Activated naive CD8-positive, alpha-beta T cell treated with anti-CD3 and anti-CD28 coated beads, Interleukin-2, amount 50 U/mL, for 16 hours (primary cell): ENCODE data around the gene SLC50A1.
"Not testable (repeated sequence)": the region's sequence is repeated elsewhere in the genome, so short reads cannot be mapped to it uniquely, and the experiment has no call there.

Source experiments
- DNase-seq: peaks from one replicate; pipeline ENCODE4 v3.0.0-alpha.2; 2020; ENCODE audit warnings: low read depth, low spot score

The SLC50A1 gene

DNA sequence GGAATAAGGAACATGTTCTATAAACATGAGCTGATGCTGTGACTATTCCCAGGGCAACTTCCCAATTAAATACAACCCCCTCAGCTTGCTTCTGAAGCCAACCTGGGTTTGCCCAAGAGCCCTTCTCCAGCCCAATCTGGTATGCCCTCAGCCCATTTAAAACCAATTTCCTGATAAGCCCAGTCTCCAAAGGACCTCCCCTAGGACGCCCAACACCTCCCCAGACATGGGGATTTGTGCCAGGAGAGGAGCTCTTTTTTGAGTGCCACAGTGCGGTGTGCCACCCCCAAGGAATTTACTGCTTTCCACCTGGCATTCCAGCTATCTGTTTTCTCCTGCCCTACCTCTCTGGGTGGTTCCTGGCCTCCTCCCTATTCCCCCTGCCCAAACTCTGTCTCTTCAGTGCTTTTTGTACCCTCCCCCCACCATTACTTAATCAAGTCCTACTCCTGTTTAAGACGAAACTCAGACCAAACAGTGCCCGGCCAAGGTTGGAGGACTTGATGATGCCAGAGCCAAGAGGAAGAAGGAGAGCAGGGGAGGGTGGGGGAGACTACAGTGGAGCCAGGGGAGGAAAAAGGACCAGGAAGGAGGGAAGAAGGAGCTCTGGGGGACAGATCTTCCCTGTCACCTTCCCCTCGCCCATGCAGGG lies 19.4 kb upstream of the SLC50A1 start:
- DNase-seq = no peak

DNA sequence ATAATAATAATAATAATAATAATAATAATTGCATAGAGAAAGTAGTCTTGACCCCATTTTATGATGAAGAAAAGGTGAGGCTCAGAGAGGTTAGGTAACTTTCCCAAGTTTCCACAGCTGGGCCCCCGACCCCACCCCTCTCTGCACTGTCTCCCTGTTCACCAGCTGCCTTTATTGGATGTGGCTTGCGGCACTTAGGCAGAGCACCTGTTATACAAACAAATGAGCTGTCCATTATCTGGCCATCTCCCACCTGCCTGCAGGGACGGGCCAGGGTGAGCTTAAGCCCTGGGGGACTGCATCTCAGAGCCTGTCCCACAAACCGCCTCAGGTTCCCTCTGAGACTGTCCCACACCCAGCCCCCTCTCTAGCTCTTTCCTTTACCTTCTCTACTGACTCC lies 18.0 kb upstream of the SLC50A1 start:
- no peak for DNase-seq

DNA sequence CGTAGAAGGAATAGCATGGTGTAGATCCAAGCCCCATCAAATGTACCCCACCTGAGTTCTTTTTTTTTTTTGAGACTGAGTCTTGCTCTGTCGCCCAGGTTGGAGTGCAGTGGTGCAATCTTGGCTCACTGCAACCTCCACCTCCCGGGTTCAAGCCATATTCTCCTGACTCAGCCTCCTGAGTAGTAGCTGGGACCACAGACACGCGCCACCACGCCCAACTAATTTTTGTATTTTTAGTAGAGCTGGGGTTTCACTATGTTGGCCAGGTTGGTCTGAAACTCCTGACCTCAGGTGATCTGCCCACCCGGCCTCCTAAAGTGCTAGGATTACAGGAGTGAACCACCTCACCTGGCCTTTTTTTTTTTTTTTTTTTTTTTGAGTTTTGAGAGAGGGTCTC lies 17.6 kb upstream of the SLC50A1 start:
- not testable (repeated sequence) for DNase-seq

DNA sequence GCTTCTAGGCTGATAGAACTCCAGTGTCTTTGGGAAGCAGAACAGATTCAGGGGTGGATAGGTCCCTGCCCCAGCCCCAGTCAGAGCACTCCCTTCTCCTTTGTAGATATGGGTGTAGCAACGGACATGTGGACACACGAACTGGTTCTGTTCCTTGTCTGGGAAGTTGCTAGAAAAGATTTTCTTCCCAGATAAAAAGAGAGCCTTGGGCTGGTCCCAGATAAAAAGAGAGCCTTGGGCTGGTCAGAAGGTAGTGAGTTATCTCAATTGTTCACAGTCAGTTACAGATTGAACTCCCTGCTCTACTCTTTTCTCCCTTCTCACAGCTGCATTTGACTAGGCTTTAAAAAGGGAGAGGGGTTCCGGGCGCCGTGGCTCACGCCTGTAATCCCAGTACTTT lies 15.4 kb upstream of the SLC50A1 start:
- DNase-seq = no peak

DNA sequence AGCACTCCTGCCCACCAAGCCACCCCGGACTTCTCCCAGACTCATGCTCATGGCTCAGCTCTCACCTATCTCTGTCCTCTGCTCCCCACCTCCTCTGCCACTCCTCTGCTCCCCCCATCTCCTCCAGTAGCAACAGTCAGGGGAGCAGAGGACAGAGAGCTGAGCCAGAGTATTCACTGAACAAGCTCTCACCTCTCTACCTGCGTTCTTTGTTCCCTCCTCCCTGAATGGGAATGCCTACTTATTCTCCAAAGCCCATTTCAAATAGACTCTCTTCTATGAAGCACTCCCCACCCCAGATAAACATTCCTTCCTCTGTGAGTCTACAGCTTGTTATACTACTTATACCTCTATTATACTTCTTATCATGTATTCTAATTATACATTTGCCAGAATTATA lies 14.4 kb upstream of the SLC50A1 start:
- no peak for DNase-seq

DNA sequence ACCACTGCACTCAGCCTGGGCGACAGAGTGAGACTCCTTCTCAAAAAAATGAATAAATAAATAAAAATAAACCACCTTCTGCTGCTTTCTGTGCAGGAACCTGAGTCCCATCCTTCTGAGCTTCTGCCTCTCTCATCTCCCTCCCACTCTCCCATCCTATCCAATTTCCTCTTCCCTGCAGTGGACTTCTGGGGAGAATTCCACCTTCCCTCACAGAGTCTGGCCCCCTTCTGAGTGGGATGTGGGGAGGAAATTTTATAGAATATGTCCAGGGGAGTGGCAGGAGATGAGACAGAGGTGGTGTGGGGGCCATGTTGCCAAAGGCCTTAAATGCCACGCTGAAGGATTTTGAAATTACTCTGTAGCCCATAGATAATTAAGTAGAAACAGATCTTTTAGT lies 13.3 kb upstream of the SLC50A1 start:
- no peak for DNase-seq

DNA sequence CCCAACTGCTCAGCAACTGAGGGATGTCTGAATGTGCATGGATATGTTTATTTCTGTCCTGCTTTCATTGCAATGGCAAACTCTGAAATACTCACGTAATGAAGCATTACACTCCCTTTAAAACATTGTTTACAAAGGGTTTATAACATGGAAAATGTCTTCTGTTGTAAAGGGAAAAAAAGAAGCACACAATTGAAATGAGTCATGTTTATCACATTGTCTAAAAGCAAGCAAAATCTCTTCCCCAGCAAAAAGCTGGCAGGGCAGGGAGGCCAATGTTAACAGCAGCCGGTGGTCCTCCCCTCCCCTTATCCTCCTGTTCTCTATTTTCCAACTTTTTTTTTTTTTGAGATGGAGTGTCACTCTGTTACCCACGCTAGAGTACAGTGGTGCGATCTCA lies 11.9 kb upstream of the SLC50A1 start:
- DNase-seq = no peak

DNA sequence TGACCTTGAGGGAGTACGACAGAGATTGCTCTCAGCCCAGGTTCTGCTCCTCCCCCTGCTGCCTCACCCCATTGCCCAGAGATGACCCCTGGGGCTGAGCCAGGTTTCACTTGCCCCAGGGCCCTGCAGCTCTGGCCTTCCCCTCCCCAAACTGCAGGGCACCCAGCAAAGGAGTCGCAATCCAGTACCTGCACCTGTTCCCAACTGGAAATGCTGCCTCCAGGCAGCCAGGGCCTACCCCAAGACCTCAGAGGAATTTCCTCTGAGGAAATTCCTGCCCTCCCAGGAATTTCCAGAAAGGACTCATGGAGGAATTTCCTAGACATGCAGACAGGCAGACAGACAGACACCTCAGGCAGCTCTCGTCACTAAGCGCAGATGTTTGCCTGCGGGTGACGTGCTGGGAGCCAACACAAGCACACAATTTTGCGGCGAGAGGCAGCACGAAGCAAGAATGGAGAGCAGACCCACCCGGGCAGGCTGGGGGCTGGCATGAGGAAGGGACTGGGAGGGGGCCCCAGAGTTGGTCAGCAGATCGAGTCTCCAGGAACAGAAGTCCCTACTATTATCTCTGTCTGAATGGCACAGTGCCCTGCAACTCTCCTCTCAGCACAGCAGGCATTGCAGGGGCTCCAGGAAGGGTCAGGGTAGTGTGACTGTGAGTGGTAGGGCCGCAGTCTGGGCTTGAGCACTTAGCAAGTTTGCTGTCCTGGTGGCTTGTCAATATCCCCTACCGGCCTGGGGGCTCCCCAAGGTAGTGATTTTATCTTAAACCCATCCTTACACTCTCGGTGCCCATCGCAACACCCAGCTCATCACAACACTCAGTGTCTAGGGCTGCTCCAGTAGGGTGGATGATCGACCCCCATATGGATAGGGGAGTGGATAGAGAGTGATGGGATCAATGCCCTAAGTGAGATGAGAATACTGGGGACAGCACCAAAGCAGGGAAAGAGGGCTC lies 10.9 kb upstream of the SLC50A1 start:
- DNase-seq = no peak

DNA sequence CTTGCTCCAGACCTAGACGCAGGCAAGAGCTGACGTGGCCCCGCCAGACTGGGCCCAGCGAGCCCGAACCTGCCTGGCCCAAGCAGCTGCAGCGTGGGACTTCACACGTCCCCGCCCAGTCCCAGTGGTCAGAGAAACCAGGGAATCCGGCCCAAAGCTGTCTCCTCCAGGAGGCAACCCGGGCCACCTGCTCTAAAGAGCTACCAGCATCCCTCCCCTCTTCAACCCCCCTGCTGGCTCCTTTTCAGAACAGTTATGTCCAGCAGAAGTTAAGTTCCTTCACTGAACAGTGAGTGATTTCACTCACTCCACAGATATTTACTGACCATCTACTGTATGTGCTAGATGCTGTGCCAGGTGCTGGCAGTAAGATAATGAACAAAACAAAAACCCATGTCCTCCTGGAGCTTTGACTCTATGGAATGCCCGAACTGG lies 10.1 kb upstream of the SLC50A1 start:
- DNase-seq = no peak

DNA sequence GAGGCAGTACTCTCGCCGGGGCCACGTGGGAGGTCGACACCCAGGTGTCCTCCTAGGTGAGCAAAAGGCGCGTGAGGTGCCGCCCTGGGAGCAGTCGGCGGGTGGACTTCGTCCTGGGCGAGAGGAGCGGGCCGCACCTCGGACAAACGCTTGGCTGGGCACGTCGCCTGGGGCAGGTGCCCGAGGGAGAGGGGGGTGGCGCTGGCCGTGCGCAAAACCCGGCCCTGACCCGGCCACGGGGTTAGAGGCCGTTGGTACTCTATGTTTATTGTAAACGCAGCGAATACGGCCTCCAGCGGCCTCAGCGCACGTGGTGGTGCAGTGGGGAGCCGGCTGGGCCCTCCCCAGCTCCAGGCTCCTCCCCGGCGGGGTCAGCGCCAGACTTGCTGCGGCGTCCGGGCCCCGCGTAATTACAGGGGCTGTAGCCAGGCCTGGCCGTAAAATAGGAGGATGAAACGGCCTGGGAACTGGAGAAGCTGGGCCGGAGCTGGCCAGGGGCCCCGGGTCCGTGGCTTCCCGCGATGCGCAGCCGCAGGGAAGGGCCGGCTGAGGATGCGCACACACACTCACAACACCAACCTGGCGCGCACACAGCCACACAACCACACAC lies 9.6 kb upstream of the SLC50A1 start:
- no peak for DNase-seq

DNA sequence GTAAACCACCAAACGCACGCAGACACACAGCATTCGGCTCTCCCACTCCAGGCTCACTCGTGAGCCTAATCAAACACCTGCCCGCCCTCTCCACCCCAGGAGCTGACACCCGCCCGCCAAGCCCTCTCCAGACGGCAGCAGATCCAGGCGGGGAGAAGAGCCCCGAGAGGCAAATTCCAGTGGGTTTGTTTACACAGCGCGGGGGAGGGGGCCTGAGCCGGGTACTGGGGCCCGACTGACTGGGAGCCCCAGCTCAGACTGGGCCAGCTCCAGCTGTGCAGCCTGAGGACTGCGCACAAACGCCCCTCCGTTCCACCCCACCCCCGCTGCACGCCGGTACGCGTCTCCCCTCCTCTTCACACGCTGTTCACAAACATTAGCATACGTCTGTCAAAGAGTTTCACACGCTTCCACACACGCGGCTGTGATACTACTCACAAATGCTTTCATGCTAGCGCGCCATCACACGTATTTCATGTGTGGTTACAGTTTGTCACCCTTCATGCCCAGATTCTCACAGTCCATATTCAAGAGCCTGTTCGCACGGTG lies 9.0 kb upstream of the SLC50A1 start:
- DNase-seq = no peak

DNA sequence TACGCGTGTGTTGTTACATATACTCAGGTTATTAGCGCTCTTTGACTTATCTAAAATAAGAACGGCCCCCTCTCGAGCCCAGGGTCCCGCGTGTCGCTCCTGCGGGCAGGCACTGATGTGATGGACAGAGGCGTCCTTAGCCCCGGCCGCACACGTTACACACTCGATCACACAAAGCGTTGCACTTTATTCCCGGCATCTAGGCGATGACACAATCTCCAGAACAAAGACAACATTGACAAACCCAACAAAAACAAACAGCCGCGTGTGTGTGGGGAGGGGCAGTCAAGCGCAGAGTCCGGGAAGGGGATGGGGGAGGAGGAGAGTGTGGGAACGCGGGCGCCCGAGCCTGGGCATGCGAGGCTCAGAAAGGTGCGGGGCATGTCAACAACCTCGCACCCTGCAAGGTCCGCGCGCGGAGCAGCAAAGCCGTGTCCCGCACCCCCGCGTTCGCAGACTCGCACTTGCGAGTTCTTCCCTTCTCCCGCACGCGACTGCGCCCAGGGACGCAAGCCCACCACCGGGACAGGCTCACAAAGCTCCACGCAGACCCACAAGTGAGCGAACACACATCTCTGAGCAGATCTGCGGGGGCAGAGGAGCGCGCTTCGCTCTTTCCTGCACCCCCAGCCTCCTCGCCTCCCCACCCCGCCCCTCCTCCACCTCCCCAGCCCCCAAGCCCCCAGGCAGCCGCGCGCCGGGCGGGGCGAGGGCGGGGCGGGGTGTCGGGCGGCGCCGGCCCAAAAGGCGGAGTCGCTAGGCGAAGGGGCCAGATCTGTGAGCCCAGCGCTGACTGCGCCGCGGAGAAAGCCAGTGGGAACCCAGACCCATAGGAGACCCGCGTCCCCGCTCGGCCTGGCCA lies 8.3 kb upstream of the SLC50A1 start, which contains the start of gene EFNA1:
EFNA1 (plus strand) TSS at position 772 of the 862 bp plus-strand sequence. CDS start 102 bp downstream, outside the sequence.
- DNase-seq = no peak

DNA sequence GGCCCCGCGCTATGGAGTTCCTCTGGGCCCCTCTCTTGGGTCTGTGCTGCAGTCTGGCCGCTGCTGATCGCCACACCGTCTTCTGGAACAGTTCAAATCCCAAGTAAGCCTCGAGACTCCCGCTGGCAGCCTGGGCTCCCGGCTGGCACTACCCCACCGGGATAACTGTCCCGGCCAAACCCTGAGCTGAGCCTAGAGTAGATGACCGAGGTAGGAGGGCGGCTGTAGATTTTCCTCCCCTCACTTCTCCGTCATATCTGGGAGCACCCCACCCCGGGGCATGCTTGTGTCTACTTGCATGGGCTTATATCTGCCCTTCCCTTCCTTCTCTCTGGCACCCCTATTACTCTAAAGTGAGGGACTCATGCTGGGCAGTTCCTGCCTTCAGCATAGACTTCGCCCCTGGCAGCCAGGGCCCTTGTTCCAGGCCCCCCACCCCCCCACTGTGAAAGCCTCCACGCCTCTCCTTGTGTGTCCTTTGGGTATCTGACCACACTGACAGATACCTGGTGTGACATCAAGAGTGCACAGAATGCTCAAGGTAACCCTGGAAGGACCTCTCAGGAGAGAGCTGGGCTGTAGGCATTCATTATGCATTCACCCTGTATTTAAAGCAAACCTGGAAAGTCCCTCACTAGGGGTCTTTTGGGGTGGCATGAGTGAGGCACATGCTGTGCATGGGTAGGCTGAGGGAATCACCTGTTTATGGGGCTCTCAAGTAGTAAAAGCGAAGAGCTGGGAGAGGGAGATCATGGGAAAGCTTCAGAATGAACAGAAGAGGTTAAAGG lies 7.5 kb upstream of the SLC50A1 start:
- no peak for DNase-seq

DNA sequence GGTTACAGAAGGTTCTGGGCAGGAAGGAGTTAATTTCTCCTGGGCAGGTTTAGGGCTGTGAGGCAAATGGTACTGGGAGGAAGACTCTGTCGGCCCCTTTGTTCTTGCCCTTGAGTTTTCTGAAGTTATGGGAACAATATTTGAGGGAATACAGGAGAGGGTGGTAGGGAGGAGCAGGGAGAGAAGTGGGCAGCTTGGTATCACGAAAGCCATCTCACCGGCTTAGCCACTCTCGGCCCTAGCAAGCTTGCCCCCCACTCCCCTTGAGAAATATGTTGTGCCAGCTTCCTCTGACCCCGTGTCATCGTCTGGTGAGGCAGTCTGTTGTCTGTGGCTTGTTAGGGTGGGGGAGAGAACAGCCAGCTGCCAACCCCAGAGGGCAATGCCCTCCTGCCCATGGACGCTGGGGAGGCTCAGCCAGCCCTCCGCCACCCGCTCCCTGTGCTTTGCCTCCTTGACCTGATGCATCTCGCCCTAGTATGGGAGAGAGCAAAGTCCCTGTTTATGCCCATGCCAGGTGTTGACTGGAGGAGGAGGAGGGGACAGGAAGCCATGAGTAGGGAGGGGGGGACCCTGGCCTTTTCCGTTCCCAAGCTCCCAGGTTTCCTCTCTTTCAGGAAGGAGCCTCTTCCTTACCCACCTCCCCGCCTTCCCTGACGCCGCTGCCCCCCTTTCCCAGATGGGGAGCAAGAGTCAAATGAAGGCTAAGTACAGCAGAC lies 6.7 kb upstream of the SLC50A1 start:
- no peak for DNase-seq

DNA sequence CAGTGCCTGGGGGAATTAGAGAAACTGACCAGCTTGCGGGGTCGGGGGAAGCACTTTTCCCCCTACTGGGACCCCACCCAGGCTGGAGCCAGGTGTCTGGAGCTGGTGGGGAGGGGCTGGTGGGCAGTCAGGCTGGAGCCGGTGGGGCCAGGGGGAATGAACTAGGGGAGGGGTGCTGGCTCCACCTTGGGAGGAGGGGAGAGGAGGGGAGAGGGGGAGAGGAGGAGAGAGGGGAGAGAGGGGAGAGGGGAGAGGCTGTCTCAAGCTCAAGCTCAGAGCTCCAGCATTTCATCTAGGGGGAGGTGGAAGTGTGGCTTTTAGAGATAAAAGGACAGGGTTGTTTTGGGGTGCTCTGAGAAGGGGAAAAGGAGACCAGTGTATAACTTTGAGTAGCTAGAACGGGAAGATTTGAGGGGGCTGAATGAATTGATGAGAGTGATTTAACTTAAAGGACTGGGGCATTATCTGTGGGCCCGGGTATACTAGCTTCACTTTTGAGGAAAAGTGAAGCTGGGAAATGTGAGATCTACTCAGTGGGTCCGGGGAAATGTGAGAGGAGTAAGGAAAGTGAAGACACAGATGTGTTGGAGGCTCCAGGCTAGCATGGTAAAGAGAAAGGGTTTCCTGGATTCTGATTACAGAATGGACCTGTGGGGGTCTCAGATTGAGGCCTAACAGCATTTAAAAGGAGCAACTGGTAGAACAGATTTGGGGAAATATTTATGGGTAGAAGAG lies 5.2 kb upstream of the SLC50A1 start:
- no peak for DNase-seq

DNA sequence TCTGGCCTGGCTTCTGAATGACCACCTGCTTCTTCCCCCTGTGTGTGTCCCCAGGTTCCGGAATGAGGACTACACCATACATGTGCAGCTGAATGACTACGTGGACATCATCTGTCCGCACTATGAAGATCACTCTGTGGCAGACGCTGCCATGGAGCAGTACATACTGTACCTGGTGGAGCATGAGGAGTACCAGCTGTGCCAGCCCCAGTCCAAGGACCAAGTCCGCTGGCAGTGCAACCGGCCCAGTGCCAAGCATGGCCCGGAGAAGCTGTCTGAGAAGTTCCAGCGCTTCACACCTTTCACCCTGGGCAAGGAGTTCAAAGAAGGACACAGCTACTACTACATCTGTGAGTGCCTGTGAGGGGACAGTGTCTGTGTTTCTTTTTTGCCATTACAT lies 4.4 kb upstream of the SLC50A1 start:
- no peak for DNase-seq

DNA sequence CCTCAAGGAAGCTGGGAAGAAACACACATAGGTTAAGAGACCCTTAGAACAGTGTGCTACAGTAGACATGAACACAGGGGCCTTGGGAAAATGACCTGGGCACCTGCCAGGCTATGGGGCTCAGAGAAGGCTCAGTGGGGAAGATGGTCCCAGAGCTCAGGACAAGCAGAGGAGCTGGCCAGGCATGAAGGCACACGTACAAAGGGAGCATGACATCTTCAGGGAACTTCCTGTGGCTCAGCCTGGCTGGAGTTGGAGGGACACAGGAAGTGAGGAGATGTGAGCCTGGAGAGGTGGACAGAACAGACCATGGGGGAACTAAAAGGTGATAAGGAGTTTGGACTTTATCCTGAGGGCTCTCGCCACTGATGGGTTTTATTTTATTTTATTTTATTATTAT lies 3.8 kb upstream of the SLC50A1 start:
- no peak for DNase-seq

DNA sequence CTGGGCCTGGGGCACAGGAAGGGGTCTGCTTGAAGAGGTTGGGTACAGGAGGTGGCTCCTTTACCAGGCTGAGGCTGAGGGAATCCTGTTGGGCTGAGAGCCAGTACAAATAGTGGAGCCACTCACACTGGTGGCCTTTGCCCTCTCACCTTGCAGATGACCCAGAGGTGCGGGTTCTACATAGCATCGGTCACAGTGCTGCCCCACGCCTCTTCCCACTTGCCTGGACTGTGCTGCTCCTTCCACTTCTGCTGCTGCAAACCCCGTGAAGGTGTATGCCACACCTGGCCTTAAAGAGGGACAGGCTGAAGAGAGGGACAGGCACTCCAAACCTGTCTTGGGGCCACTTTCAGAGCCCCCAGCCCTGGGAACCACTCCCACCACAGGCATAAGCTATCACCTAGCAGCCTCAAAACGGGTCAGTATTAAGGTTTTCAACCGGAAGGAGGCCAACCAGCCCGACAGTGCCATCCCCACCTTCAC lies 1.8 kb upstream of the SLC50A1 start:
- no peak for DNase-seq

DNA sequence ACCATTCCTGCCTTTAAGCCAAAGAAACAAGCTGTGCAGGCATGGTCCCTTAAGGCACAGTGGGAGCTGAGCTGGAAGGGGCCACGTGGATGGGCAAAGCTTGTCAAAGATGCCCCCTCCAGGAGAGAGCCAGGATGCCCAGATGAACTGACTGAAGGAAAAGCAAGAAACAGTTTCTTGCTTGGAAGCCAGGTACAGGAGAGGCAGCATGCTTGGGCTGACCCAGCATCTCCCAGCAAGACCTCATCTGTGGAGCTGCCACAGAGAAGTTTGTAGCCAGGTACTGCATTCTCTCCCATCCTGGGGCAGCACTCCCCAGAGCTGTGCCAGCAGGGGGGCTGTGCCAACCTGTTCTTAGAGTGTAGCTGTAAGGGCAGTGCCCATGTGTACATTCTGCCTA lies 1.3 kb upstream of the SLC50A1 start:
- no peak for DNase-seq
